GM18870 (cell line): Measurements from ENCODE around the gene INTS6.

Experiments used
- ATAC-seq: cut with Tn5 transposase; IDR thresholded peaks from one replicate; pipeline ENCODE4 v1.9.1; 2021; ENCODE audit warnings: moderate library complexity; ENCODE audit not compliant: unreplicated experiment

INTS6 gene

GRCh38 chr13:51348069-51348967 is 104.5 kb downstream of the INTS6 start:
- no peak for ATAC-seq

GRCh38 chr13:51347099-51347498 is 105.7 kb downstream of the INTS6 start:
- ATAC-seq, result no peak

- ATAC-seq, result no peak
These were observed 106.4 kb downstream of the INTS6 start for GRCh38 chr13:51346397-51346796.

GRCh38 chr13:51343475-51343874 is 109.4 kb downstream of the INTS6 start:
- no peak for ATAC-seq

- ATAC-seq, result no peak
These were observed 110.1 kb downstream of the INTS6 start for GRCh38 chr13:51342706-51343105.

GRCh38 chr13:51341791-51342190 is 111.0 kb downstream of the INTS6 start:
- ATAC-seq, result no peak

GRCh38 chr13:51341232-51341631 is 111.6 kb downstream of the INTS6 start:
- no peak for ATAC-seq

GRCh38 chr13:51339952-51340732 is 112.7 kb downstream of the INTS6 start:
- ATAC-seq, result no peak

- no peak for ATAC-seq
These were observed 113.5 kb downstream of the INTS6 start, which contains the start of gene SERPINE3 for GRCh38 chr13:51339354-51339753. TSS of gene SERPINE3 (plus strand) at chr13:51339691. CDS start at chr13:51341092, 1,401 bp downstream.

GRCh38 chr13:51336746-51337145 is 116.1 kb downstream of the INTS6 start:
- ATAC-seq, result no peak

- no peak for ATAC-seq
These were observed 119.0 kb downstream of the INTS6 start for GRCh38 chr13:51333826-51334225.

- no peak for ATAC-seq
These were observed 119.4 kb downstream of the INTS6 start for GRCh38 chr13:51333421-51333820.

GRCh38 chr13:51332566-51333361 is 120.1 kb downstream of the INTS6 start:
- ATAC-seq, result no peak

GRCh38 chr13:51331354-51331861 is 121.4 kb downstream of the INTS6 start:
- no peak for ATAC-seq

GRCh38 chr13:51330791-51331190 is 122.0 kb downstream of the INTS6 start:
- ATAC-seq, result no peak

- ATAC-seq, result no peak
These were observed 123.2 kb downstream of the INTS6 start for GRCh38 chr13:51329606-51330005.

- ATAC-seq, result no peak
These were observed 124.3 kb downstream of the INTS6 start for GRCh38 chr13:51328488-51328887.

GRCh38 chr13:51327961-51328360 is 124.9 kb downstream of the INTS6 start:
- ATAC-seq, result no peak

GRCh38 chr13:51326777-51327176 is 126.1 kb downstream of the INTS6 start:
- ATAC-seq, result no peak

- no peak for ATAC-seq
These were observed 127.0 kb downstream of the INTS6 start for GRCh38 chr13:51325837-51326236.
